Dedifferentiated amniotic fluid mesenchymal stem cell (primary cell): ENCODE results near the gene PCSK6.

ENCODE experiments used
- DNase-seq: peaks from one replicate; pipeline ENCODE4 v3.0.0-alpha.2; 2016; ENCODE audit errors: extremely low spot score

The PCSK6 gene

DNA sequence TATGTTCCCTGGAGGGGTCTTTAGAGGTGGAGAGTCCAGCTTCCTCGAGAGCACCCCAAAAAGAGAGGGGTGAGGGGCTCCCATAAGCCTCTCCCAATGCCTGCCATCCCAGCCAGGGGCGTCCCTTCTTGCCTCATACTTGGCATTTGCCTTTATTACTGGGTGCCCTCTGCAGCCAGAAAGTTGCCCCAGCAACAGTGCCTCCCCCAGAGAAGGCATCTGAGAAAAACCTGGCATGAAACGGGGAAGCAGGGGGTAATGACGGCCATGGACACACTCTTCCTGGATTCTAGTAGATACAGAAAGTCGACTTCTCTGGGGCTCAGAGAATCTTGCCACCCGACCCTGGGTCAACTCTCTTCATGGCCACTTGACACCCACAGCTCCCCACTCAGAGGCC is 90.1 kb downstream of the PCSK6 start:
- no peak for DNase-seq

DNA sequence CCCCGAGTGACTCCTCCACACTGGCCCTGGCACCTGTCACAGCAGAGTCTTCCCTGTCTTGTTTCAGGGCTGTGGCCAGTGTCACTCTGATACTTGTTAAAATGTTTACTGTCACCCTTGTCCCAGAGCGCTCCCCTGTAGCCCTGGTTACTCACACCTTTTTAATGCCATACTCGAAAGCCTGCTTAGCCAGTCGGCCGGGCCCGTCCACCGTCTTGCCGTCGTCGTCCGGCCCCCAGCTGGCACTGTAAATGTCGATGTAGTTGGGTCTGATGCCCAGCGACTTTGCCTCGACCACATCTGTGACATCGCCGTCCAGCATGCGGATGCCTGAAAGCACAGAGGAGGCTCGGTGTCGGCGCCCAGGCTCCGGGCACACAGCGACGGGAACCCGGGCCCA is 91.3 kb downstream of the PCSK6 start:
- no peak for DNase-seq

DNA sequence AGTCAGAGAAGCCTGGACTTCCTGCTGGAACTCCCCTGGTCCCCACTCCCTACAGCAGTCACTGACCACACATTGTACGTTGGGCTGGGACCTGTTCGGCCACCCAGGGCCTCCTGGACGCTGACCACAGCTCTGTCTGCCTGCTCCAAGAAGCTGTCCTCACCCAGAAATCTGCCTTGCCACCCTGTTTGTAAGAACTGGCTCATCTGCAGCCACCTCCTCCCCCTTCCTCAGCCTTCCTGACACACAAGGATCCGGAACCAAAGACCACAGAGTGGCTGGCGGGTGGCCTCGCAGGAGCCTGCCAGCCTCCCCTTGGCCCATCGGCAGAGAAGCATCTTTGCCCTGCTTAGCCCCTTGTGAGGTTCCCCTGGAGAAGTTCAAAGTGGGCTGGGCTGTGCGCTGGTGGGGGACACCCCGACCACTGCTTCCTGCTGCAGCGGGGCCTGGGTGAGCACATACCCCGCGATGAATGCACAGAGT is 91.9 kb downstream of the PCSK6 start:
- DNase-seq: no peak

DNA sequence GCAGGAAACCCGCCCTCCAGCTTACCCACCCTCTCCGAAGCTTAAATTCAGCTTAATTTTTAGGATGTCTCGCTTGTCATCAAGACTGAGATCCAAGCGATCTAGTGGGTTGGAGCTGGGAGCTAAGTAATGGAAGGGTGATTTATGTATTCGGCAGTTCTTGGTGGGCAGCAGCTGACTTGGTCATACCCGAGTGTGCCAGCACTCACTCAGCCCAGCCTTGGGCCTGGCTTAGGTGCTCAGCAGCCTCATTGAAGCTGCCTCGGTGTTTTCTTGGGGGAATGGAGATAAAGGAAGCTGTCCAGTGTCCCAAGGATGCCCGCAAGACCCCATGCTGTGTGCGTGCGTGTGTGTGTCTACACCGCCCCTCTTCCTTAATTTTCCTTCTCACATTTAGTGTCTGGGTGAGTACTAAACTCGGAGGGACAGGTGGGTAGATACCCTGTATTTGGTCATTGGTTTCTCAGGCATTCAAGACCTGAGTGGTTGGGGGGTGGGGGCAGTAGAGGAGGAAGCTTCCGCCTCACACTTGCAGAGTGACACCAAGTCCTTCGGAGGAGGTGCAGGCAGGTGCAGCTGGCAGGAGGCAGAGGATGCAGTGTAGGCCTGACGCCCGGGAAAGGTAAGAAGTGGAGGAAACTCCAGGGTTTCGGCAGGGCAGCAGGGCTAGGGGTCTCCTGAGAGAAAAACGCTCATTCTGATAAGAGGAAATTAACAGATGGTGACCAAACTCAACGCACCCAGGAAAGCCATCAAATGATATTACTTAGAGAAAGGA is 92.8 kb downstream of the PCSK6 start:
- no peak for DNase-seq

DNA sequence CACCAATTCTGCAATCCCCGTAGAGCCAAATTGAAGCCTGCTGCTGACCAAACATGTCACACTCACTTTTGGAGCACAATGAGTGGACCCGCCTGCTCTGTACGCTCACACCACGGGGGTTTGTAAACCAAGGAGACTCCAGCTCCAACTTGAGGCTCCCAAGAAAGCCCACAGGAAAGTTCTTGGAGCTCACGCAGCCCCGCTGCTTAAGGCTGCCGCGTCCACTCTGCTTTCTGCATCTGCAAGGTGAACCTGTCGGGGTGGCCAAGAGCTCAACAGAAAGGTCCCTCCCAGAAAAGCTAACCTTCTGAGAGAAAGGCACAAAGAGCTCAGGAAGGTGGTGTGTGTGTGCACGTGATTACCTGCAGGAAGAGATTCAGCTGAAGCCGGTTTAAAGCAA is 94.9 kb downstream of the PCSK6 start:
- DNase-seq: no peak

DNA sequence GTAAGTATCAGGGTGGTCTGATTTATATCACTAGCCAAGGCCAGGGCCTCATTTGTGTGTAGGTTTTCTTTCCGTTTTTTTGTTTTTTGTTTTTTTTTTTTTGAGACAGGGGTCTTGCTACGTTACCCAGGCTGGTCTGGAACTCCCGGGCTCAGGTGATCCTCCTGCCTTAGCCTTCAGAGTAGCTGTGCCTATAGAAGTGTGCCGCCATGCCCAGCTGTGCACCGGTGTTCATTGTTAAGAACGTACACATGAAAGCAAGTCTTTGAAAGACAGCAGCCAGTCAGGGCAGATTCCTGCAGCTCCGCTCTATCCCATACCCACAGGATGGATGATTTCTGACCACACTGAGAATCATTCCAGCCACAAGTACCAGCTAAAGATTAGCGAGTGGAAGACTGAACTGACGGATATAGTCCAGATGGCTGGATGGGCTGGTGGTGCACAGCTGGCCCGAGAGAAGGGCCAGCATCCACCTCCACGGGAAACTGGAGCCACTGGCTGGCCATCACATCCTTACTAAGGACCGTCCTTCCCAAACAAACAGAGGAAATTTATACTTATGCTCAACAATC is 95.4 kb downstream of the PCSK6 start:
- DNase-seq: no peak

DNA sequence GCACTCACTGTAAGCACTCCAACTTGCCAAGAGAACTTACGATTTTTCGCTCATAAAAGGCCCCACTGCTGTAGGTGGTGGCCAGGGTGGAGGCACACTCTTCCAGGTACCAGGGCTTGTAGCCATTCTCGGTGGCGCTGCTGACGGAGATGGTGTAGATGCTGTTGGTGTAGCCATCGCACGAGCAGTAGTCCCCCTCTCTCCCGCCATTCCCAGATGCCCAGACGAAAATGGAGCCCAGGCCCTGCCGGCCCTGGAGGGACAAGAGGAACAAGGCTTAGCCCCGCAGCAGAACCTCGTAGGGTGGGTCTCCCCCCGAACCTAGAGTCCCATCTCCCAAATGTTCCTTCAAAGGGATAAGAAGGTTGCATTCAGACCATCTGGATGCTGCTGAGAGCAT is 96.3 kb downstream of the PCSK6 start:
- DNase-seq: no peak

DNA sequence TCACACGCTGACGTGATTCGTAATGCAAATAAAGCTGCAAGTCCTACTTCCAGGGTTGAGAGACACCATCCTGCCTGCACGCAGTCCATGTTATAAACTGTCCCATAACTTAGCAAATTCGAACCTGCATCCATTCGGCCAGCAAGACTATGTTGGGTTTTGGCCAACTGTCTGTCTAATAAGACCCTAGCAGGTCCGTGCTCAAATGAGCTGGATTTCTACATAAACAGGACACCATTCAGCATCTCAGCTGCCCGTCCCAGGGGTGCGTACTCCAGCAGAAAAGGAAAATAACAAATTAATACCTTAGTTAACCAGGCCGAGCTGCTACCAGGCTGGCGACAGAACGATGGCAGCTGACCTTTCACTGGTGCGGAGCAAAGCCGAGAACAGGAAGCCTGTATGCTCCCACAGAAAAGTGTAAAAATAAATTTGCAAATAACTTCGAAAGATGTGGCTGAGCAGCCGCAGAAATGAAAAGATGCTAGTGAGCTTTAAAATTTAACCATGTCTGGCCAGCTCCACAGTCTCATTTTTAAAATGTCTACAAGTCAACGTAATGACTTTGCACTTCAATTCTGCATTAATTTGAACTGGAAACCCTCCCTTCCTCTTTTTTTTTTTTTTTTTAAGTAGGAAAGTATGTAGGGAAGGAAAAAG is 97.4 kb downstream of the PCSK6 start:
- no peak for DNase-seq

DNA sequence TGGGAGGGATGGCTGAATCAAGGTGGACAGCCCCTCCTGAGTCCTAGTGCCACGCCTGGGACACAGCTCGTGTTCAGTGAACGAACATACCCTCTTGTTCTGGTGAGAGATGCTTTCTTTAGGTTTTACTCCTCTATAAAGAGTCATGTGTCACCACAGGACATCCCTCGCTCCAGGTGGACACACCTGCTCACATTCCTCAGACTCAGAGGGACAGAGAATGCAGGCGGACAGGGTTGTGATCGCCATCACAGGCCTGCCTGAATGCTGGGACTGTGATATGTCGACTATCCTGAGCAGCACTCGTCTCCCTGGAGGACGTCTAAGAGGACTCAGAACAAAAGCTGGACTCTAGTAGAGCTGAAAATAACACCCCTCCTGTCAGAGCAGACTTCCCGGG is 98.1 kb downstream of the PCSK6 start:
- no peak for DNase-seq

DNA sequence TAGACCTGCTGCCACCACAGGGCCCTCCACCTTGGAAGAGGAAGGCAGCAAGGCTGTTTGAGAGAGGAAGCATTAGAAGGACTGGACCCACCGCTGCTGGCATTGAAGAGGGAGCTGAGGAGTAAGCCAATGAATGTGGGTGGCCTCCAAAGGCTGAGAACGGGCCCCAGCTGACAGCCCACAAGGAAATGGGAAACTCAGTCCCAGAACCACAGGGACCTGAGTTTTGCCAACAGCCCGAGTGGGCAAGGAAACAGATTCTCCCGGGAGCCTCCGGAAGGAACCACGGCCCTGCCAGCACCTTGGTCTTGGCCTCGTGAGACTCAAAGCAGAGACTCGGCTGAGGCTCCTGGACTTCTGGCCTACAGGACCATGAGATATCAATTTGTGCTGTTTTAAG is 99.0 kb downstream of the PCSK6 start:
- no peak for DNase-seq

DNA sequence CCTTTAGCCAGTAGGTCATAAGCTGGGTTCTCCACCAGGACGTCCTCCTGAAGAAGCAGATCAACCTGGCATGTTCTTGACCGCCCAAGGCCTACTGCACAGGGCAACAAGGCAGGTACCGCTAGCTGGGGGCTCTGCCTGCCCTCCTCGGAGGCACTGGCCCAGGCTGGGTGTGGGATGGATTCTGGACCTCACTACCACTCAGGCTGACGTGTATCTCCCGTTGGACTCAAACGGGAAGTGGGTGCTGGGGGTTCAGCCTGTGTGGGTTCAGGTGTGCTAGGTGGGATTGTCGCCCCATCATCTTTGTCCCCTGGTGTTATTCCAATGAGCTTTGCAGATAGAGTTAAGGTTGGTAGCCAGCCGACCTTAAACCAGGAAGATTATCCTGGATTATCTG is 99.4 kb downstream of the PCSK6 start:
- DNase-seq: no peak

DNA sequence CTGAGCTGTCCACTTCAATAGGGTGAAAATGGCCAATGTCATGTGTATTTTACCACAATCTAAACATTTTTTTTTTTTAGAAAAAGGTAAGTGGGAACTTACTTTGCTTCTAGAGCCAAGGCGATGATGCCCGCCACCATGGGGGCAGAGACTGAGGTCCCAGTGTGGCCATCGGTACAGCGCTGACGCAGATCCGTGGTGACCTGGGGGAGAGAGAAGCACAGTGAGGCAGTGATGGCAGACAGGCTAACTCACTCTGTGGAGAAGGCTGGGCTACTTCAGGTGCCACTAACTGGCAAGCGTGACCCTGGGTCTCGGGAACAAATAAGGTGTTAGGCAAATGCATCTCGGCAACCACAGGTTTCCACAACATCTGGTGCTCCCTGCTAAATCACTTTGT is 100.1 kb downstream of the PCSK6 start:
- DNase-seq: no peak

DNA sequence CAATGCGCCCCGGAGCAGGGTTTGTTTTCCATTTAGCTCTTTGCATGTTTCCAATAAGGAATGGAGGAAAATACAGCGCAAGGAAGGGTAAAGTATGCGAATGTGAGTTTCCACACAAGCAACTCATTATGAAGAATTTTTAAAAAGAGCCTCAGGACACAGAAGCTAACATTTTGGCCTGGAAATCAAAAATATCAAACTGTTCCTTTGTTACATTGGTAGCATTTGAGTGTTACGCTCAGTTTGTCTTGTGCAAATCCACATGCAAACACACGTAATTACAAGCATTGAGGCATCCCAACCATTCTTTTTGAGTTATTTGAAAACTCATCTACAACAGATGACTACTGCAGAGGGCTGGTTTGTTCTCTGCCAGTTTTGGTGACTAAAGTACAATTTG is 101.5 kb downstream of the PCSK6 start:
- DNase-seq: no peak

DNA sequence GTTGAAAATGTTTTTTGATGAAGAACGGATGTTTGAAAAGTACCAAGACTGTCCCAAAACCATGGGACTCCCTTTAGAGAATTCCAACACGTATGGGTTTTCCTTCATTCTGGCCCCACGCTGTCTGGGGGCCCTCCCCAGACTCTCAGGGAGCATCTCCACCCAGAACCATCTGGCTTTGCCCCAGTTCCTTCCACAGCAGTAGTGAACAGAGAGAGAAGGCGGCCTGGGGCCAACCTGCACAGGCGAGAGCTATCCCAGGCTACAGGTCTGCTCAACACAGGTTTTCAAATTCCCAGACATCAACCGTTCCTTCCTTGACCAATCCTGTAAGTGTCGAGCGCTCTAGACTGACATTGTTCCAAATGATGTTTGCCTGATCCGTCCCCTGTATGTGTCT is 101.9 kb downstream of the PCSK6 start:
- no peak for DNase-seq

DNA sequence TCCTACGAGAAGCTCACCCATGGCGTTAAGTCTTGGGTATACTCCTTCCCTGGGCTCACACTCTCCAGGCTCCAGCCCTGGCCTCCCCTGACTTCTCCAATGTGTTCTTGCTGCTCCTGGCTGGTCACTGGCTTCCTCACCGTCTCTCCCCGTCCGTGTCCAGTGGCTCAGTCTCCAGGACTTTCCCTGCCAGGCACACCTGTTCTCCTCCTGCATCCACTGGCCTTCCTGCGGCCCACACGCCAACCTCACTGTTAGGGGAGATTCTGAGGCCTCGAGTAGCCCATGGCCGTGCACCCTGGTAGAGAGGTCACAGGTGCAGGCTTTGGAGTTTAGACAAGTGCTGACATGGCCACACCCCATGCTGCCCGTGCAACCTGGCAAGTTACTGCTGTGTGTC is 102.5 kb downstream of the PCSK6 start:
- no peak for DNase-seq

DNA sequence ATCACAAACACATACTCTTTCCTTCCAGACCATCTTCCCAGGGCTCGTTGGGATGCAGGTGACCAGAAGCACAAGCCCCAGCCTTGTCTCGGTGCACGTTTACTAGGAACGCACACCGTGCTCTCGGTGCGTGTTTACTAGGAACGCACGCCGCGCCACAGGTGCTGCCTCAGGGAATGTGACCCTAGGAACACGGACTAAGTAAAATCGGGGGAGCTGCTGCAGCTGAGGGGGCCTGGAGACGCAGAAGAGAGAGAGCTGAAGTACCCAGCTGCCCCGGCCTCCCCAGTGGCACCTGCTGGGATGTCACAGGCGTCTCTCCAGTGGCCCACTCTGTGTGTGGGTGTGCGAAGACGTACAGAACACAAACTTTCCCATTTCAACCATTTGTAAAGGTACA is 103.5 kb downstream of the PCSK6 start:
- no peak for DNase-seq

DNA sequence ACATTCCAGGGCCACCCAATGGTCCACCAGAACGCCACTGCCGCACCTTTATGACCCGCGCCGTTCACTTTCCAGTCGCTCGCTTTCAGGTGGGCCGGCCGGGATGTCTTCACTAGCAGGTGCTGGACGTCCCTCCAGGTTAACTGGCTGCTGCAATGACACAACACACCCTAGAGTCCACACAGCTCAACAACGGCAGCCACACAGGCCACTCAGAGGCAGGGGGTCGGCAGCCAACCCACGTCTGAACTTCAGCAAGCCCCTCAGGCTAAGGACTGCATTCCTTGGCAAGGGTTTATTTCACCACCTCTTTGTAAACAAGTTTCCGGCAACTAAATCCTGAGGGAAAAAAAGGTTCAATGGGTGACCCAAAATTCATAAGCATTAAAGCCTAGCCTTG is 105.2 kb downstream of the PCSK6 start:
- no peak for DNase-seq

DNA sequence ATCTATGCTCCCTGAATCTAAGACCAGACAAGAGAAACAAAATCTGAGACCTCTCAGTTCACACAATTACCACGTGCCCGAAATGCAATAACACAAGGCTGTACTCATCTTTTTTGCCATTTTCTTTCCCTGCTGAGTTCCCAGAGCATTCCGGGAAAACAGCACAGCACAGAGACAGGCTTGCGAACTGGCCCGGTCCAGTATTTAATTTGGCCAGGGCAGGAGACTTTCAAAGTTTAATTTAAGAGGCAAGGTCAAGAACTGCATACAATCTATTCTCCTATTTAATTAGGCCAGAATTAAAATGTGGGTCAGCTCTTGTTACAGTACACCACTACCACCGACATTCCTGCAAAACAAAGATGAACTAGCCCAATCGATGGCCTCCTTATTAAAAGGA is 107.0 kb downstream of the PCSK6 start:
- DNase-seq: no peak

DNA sequence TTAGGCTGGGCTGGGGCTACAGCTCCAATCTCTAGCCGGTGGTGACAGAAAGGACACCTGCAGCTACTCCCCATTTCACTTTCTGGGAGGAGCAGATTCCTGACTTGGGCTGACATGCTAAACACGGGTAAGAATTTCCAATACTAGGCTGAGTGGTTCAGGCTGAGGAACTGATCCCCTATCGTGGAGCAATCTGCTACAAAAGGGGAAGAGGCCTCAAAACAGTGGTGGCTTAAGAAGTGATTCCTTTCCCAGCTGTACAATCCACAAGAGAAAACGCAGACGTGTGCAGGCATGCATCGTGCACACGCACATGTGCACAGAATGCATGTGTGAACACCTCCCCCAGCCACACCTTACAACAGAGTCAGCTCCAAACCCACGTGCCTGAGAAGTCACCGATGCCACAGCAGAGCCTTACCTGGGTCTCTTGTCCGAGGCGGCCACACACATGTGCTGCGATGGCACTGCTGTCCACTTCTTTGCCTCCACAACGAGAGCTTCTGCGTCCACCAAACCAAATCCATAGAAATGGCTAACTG is 107.8 kb downstream of the PCSK6 start:
- DNase-seq: no peak

DNA sequence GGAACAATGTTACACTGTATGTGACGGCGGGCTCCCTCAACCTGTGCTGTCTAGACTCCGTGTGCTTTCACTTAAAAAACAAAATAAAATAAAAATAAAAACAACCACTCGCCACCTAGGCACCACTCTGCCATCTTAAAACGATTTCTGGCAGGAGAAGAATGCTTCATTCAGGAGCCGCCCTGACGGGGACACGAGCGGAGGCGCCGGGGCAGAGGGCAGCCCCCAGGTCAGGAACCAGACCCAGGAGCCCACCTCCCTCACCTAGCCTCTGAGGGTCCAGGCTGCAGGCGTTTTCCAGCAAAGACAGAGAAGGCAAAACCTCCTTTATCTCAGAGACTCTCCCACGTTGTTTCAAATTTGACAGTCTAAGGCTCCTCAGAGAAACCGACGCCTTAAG is 109.4 kb downstream of the PCSK6 start:
- DNase-seq: no peak

DNA sequence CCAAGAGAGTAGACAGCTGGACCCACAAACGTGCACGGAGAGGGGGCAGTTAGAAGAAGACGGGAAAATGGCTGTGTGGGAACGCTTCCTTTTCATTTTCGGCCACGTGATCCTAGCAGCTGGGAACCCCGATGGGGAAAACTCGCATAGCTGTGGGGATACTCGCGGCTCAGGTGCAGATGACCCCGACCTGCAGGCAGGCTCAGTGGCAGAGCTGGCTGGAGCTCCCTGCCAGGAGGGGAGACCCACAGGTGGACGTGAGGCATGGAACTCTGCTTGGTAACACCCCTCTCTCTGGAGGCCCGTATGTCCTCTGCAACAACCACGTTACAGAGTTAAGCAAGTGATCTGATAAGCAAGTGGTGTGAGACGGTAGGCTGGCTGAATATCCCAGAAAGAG is 109.9 kb downstream of the PCSK6 start:
- no peak for DNase-seq

DNA sequence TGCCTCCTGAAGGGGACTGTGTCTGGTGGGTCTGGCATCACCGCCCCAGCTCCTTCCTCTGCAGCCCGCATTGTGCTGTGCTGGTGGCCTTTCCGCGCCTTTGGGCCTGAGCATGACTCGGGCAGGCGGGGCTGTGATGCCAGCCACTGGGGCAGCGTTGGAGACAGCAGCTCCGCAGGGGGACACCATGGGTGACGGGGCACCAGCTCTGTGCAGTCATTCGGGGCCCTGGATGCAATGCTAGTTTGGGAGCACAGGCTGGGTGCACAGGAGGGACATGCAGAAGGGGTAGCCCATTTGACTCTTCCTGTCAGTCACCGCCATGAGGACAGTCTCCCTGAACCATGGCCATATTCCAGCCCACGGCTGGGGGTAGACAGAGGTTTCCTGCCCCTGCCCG is 110.6 kb downstream of the PCSK6 start:
- DNase-seq: no peak

DNA sequence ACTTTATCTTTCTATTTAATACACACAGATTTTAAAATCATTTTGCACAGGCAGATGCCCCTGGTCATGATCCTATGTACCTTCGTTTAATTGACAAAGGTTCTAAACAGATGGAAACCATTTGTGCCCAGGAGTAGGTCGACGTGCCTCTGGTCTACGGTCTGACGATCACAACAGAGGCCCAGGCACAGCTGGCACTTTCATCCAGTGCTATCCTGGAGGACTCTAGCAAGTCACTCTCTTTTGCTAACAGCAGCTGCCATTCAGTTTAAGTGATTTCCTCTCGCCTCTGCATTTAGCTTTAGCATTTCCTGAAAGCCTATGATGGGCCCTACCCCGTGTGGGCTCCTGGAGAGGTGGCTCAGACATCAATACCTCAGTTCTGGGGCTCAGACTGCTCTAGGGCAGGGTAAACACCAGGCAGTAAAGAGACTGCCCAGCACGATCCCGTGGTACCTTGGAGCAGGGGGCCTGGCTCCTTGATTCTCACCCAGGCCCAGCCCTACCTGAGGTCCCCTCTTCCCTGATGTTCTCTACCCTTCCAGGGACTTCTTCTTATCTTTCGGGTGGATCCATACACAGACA is 111.2 kb downstream of the PCSK6 start:
- DNase-seq: no peak
